Tibial nerve (tissue), 4 donors: Measurements from ENCODE around the gene CDH16. TPM values are rescaled to one million over a fixed set of nuclear protein-coding genes. Genes with fewer than 3 reads are reported as not detected.

Experiments used
- DNase-seq, 2 donors: peaks; one replicate each; pipeline ENCODE4 v3.0.0-alpha.2; 2019; ENCODE audit warnings: low spot score in 2 of 2
- H3K27ac ChIP-seq, 4 donors: fragments of 200-600 bp; sonication (generic) in 3 of 4; one replicate each; pipeline ENCODE4 v1.5.1; 2017 to 2019; ENCODE audit warnings: mild to moderate bottlenecking in 1 of 4
- H3K27me3 ChIP-seq, 2 donors: fragments of 200-600 bp; sonication (generic) in 1 of 2; one replicate each; pipeline versions ENCODE4 v1.5.1 to v1.6.0; 2017 to 2019
- H3K36me3 ChIP-seq, 3 donors: fragments of 200-600 bp; sonication (generic); one replicate each; pipeline ENCODE4 v1.5.1; 2018 to 2019
- H3K4me1 ChIP-seq, 4 donors: fragments of 200-600 bp; sonication (generic) in 3 of 4; one replicate each; pipeline ENCODE4 v1.5.1; 2017 to 2019
- H3K4me3 ChIP-seq, 4 donors: fragments of 200-600 bp; sonication (generic) in 3 of 4; one replicate each; pipeline ENCODE4 v1.5.1; 2017 to 2019; ENCODE audit warnings: mild to moderate bottlenecking in 1 of 4, moderate library complexity in 1 of 4
- H3K9me3 ChIP-seq, 4 donors: fragments of 200-600 bp; sonication (generic) in 3 of 4; one replicate each; pipeline ENCODE4 v1.5.1; 2017 to 2019
- EP300 ChIP-seq, 2 donors: sonication (generic); formaldehyde crosslinking; IDR thresholded peaks; one replicate each; pipeline ENCODE4 v1.6.1; 2017; ENCODE audit warnings: antibody characterized with exemption in 2 of 2, mild to moderate bottlenecking in 1 of 2
- POLR2A ChIP-seq, 2 donors: fragments of 450-650 bp; IDR thresholded peaks; one replicate each; pipeline ENCODE4 v1.6.1; 2017; ENCODE audit warnings: antibody characterized with exemption in 2 of 2, mild to moderate bottlenecking in 2 of 2, moderate library complexity in 2 of 2
- WGBS, 2 donors: methylation state at CpG; one replicate each; pipeline ENCODE4 v1.1.5; 2018; 5-methylcytosine and 5-hydroxymethylcytosine counted together
- total RNA-seq, 4 donors: library from RNA; depleted of rRNA; stranded (reverse); fragments of >200 nt; gene quantifications; one replicate each; pipeline ENCODE4 v1.1.0, GENCODE V29; 2016
- TF ChIP-seq, protein P1 (sequence below), 5 experiments: fragments of 200-600 bp in 3 of 5; fragments of 450-650 bp in 2 of 5; sonication (generic) in 3 of 5; IDR thresholded peaks; one replicate each; pipeline ENCODE4 v1.5.1; 2016 to 2019; ENCODE audit warnings: antibody characterized with exemption in 5 of 5, mild to moderate bottlenecking in 3 of 5, moderate library complexity in 2 of 5

The CDH16 gene
- total RNA-seq, 4 donors from 2014 or later = 0.30 to 2.5 (median 1.4) TPM

GRCh38 chr16:66859397-66860068 lies 59.2 kb downstream of the CDH16 start:
- Histone ChIP-seq H3K27me3 (no peaks in the 10 kb centered on the region), H3K4me3 (no peak overlapping the region), H3K36me3 (no peaks in the 10 kb centered on the region), H3K27ac (no peak overlapping the region), H3K4me1 (peaks cover 0 to 4% (median 0%) of the 10 kb centered on the region in 4 donors), H3K9me3 (no peaks in the 10 kb centered on the region)
- 50 to 83% methylated on average over 1 to 3 of the region's 3 CpGs for WGBS, 2 donors
- TF ChIP-seq EP300 (IDR thresholded peaks at IDR 0.05) (no peak), POLR2A (IDR thresholded peaks at IDR 0.05) (no peak)
- TF ChIP-seq, protein P1, sequence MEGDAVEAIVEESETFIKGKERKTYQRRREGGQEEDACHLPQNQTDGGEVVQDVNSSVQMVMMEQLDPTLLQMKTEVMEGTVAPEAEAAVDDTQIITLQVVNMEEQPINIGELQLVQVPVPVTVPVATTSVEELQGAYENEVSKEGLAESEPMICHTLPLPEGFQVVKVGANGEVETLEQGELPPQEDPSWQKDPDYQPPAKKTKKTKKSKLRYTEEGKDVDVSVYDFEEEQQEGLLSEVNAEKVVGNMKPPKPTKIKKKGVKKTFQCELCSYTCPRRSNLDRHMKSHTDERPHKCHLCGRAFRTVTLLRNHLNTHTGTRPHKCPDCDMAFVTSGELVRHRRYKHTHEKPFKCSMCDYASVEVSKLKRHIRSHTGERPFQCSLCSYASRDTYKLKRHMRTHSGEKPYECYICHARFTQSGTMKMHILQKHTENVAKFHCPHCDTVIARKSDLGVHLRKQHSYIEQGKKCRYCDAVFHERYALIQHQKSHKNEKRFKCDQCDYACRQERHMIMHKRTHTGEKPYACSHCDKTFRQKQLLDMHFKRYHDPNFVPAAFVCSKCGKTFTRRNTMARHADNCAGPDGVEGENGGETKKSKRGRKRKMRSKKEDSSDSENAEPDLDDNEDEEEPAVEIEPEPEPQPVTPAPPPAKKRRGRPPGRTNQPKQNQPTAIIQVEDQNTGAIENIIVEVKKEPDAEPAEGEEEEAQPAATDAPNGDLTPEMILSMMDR (IDR thresholded peaks at IDR 0.05) = no peak
- no peak for DNase-seq

- no peak overlapping the region for H3K27ac ChIP-seq
- DNase-seq = no peak
- WGBS, 2 donors = 39 to 45% methylated on average over 4 of the region's 4 CpGs
- H3K36me3 ChIP-seq = no peaks in the 10 kb centered on the region
- H3K27me3 ChIP-seq = no peaks in the 10 kb centered on the region
- H3K4me3 ChIP-seq = no peak overlapping the region
- peaks cover 0 to 4% (median 0%) of the 10 kb centered on the region in 4 donors for H3K4me1 ChIP-seq
- H3K9me3 ChIP-seq = no peaks in the 10 kb centered on the region
- TF ChIP-seq EP300 (IDR thresholded peaks at IDR 0.05) (no peak), POLR2A (IDR thresholded peaks at IDR 0.05) (no peak)
- TF ChIP-seq, protein P1 (IDR thresholded peaks at IDR 0.05) = no peak
Measured at GRCh38 chr16:66858740-66859396, 59.8 kb downstream of the CDH16 start.

Other genes starting within 250 kb of the CDH16 start
- 10 to 100 TPM; 14.2 to 22.7 (median 19.6) TPM for gene CMTM4, start 222.1 kb downstream of the CDH16 start, total RNA-seq
- 100 to 1,000 TPM; 248 to 363 (median 266) TPM for gene DYNC1LI2, start 167.3 kb downstream of the CDH16 start, total RNA-seq
- not detected for gene TERB1, start 117.3 kb downstream of the CDH16 start, total RNA-seq
- 10 to 100 TPM; 29.4 to 45.7 (median 34.6) TPM for gene NAE1, start 87.9 kb downstream of the CDH16 start, total RNA-seq
- gene CA7, start 74.5 kb downstream of the CDH16 start, total RNA-seq = not detected
- 10 to 100 TPM; 12.3 to 29.9 (median 15.5) TPM for gene PDP2, start 38.4 kb downstream of the CDH16 start, total RNA-seq
- 100 to 1,000 TPM in 3 of 4 donors, 10 to 100 TPM in 1; 23.7 to 132 (median 109) TPM for gene RRAD, start 6.7 kb upstream of the CDH16 start, total RNA-seq
- 100 to 1,000 TPM in 2 of 4 donors, 10 to 100 TPM in 2; 57.1 to 111 (median 89.9) TPM for gene CIAO2B, start 15.5 kb upstream of the CDH16 start, total RNA-seq
- gene CES2, start 16.6 kb upstream of the CDH16 start, total RNA-seq = 10 to 100 TPM; 29.2 to 45.0 (median 34.4) TPM
- 1 to 10 TPM in 2 of 4 donors, under 1 TPM in 2; 0.21 to 9.2 (median 0.81) TPM for gene CES3, start 42.4 kb upstream of the CDH16 start, total RNA-seq
- 10 to 100 TPM; 18.6 to 24.7 (median 21.2) TPM for gene CES4A, start 69.7 kb upstream of the CDH16 start, total RNA-seq
- 10 to 100 TPM; 46.7 to 70.5 (median 59.9) TPM for gene CBFB, start 110.3 kb upstream of the CDH16 start, total RNA-seq
- 10 to 100 TPM; 22.2 to 34.5 (median 28.1) TPM for gene PHAF1, start 191.1 kb upstream of the CDH16 start, total RNA-seq
- 10 to 100 TPM in 3 of 4 donors, 1 to 10 TPM in 1; 9.3 to 23.1 (median 18.4) TPM for gene B3GNT9, start 232.1 kb upstream of the CDH16 start, total RNA-seq
- 10 to 100 TPM; 26.0 to 46.5 (median 36.2) TPM for gene TRADD, start 241.0 kb upstream of the CDH16 start, total RNA-seq
- gene FBXL8, start 241.1 kb upstream of the CDH16 start, total RNA-seq = 10 to 100 TPM; 17.7 to 58.5 (median 40.0) TPM
- 100 to 1,000 TPM; 103 to 167 (median 153) TPM for gene HSF4, start 245.9 kb upstream of the CDH16 start, total RNA-seq